NCI-H146 treated with DMSO at 0.1 percent for 48 hours (cell line): ENCODE results near the gene PTPRM.

ENCODE experiments used
- DNase-seq: peaks from one replicate; lab custom pipeline; 2025; ENCODE audit not compliant: unreplicated experiment; lab: John Stamatoyannopoulos, UW

Gene PTPRM

GRCh38 chr18:7567474-7568425, 634 bp downstream of the PTPRM start:
- DNase-seq, result no peak

GRCh38 chr18:7568426-7568825, 1.3 kb downstream of the PTPRM start:
- no peak for DNase-seq

DNA sequence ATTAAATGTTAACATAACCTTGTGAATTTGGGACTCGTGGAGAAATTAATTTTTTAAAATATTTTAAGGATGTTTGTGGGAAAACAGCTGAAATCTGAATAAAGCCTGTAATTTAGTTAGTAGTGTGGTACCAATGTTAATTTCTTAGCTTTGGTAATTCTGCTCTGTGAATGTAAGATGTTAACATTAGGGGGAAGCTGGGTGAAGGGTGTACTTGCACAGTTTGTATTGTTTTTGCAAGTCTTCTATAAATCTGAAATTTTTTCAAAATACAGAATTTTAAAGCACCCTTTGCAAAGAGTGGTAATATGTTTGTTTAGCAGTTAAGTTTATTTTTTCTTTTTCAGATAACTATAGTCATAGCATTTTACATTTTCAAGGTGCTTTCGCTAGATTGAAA, 4.5 kb downstream of the PTPRM start:
- DNase-seq, result no peak

DNA sequence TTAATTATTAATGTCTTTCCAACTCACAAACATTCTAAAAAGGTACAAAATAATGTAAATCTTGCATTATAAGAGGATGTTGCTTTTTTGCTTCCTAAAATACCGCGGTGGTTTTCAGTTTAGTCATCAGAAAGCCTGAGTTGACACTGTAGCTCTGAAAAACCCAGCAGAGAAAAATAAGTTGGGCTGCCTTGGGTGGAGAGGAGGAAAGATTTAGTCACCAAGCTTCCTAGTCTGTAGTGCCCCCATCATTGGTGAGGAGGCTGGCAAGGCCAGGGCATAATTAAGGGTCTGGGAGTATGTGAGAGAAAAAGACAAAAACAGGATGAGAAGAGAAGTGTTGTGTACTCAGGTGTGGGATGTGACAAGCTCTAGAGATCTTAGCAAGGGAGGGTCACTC, 5.7 kb downstream of the PTPRM start:
- DNase-seq, result no peak

GRCh38 chr18:7575465-7576028, 8.4 kb downstream of the PTPRM start:
- DNase-seq, result no peak

- DNase-seq, result no peak
These were observed 9.0 kb downstream of the PTPRM start for GRCh38 chr18:7576077-7576476.

DNA sequence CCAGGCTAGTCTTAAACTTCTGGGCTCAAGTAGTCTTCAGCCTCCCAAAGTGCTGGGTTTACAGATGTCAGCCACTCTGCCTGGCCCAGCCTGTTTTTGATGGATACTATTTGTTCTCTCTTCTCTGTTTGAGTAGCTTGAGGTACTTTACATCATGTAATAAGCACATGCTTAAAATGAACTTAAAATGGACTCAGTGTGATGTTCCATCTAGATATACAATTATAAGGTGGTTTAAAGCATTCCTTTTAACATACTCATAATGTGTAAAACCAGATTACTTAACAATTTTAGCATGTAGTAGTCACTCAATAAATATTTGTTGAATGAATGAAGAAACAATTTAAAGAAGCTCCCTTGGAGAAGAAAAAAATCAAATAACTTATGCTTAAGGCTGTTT, 9.6 kb downstream of the PTPRM start:
- no peak for DNase-seq

DNA sequence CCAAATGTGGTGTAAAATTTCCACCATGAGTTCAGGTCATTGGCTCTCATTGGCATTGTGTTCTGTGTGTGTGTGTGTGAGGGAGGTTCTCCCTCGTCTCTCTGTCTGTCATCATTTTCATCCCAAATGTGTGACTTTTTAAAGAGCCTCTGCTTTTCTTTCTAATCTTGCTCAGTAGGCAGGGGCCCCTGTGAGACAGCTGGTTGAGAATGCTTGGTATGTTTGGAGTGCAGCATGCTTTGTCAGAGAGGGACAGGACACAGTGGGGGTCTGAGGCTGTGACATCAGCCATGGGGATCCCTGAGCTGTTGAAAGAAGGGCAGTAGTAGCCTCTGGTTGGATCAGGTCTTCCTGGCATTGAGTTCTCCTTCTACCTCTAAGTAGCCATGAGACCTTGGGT, 10.6 kb downstream of the PTPRM start:
- DNase-seq, result no peak

- DNase-seq, result no peak
These were observed 12.2 kb downstream of the PTPRM start for GRCh38 chr18:7579176-7579917.

DNA sequence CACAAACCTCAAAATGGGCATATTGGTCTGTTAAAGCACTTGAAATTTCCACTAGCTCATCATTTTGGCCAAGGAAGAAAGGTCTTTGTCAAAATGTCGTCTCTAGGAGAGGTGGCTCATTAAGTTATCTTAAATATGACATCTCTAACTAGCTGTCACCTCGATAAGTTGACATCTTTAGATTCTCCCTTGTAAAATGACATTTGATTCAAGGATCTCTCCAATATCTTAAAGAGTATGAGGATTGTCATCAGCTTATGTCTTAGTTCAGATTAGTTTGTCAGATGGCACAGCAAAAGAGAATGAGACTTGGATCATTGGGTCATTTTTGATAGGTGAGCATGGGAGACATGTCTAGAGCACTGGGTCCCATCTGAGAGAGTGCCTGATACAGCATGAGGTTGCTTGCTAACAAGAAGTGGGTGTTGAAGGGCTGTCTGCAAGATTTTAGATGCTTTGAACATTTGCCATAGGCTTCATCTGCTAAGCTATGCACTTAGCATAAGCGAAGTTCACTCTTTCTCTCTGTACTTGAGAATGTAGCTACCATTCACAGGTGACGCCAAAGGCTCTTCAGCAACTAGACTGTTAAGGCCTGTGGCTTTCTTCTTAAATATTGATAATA, 12.9 kb downstream of the PTPRM start:
- no peak for DNase-seq

- DNase-seq, result no peak
These were observed 17.6 kb downstream of the PTPRM start for GRCh38 chr18:7584646-7585275.

DNA sequence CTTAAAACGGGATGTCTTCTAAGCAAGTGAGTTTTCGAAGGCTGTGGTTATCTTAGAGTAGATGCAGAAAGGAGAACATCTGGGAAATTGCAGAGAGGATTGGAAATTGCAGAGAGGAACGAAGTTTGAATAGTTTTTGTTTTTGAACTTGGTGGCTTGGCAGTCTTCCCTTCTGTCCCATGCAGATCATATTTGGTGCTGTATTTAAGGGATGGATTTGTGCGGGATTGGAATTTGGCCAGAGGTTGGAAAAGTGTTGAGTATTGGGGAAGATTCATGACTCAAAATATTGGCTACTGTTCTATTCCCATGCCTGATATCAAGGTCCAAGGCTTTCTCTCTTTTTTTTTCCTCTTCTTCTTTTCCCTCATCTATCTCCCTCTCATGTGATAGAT, 18.2 kb downstream of the PTPRM start:
- DNase-seq, result no peak

- no peak for DNase-seq
These were observed 19.3 kb downstream of the PTPRM start for GRCh38 chr18:7586379-7586778.

- no peak for DNase-seq
These were observed 23.9 kb downstream of the PTPRM start for GRCh38 chr18:7590826-7591560.

- no peak for DNase-seq
These were observed 25.4 kb downstream of the PTPRM start for GRCh38 chr18:7592305-7593071.

- no peak for DNase-seq
These were observed 26.2 kb downstream of the PTPRM start for GRCh38 chr18:7593218-7593819.

- DNase-seq, result no peak
These were observed 29.0 kb downstream of the PTPRM start for GRCh38 chr18:7596147-7596546.

GRCh38 chr18:7597500-7597899, 30.4 kb downstream of the PTPRM start:
- no peak for DNase-seq
